Activated T-cell treated with anti-CD3 and anti-CD28 coated beads for 1 hour (primary cell): Measurements from ENCODE around the gene ZNF488.
"Not testable (repeated sequence)": the region's sequence is repeated elsewhere in the genome, so short reads cannot be mapped to it uniquely, and the experiment has no call there.

Source experiments
- DNase-seq: peaks from one replicate; pipeline ENCODE4 v3.0.0-alpha.2; 2020; ENCODE audit warnings: low read depth

Gene ZNF488

GRCh38 chr10:47409866-47410256, 25.8 kb upstream of the ZNF488 start:
- DNase-seq = no peak

- DNase-seq = no peak
Observed at GRCh38 chr10:47409171-47409865, 25.2 kb upstream of the ZNF488 start.

- no peak for DNase-seq
Observed at GRCh38 chr10:47408606-47409005, 24.5 kb upstream of the ZNF488 start.

- no peak for DNase-seq
Observed at GRCh38 chr10:47406870-47407691, 23.0 kb upstream of the ZNF488 start.

- DNase-seq = no peak
Observed at GRCh38 chr10:47406548-47406869, 22.4 kb upstream of the ZNF488 start.

GRCh38 chr10:47405857-47406547, 21.9 kb upstream of the ZNF488 start:
- no peak for DNase-seq

GRCh38 chr10:47404937-47405336, 20.8 kb upstream of the ZNF488 start:
- DNase-seq = no peak

- no peak for DNase-seq
Observed at GRCh38 chr10:47404446-47404845, 20.4 kb upstream of the ZNF488 start.

- no peak for DNase-seq
Observed at GRCh38 chr10:47403446-47404318, 19.6 kb upstream of the ZNF488 start.

GRCh38 chr10:47402641-47403301, 18.7 kb upstream of the ZNF488 start:
- no peak for DNase-seq

GRCh38 chr10:47401874-47402640, 18.0 kb upstream of the ZNF488 start:
- DNase-seq = no peak

GRCh38 chr10:47401210-47401609, 17.1 kb upstream of the ZNF488 start:
- DNase-seq = no peak

- no peak for DNase-seq
Observed at GRCh38 chr10:47400786-47401185, 16.7 kb upstream of the ZNF488 start.

GRCh38 chr10:47400251-47400650, 16.2 kb upstream of the ZNF488 start:
- no peak for DNase-seq

- DNase-seq = no peak
Observed at GRCh38 chr10:47397256-47397655, 13.2 kb upstream of the ZNF488 start.

- no peak for DNase-seq
Observed at GRCh38 chr10:47396311-47396717, 12.2 kb upstream of the ZNF488 start.

GRCh38 chr10:47389619-47390018, 5.5 kb upstream of the ZNF488 start:
- DNase-seq = no peak

GRCh38 chr10:47388879-47389278, 4.8 kb upstream of the ZNF488 start:
- DNase-seq = no peak

GRCh38 chr10:47386104-47386503, 2.0 kb upstream of the ZNF488 start:
- DNase-seq = not testable (repeated sequence)

- no peak for DNase-seq
Observed at GRCh38 chr10:47383261-47384147, 589 bp downstream of the ZNF488 start.
